ENCODE data around the gene LIN9. TPM values are rescaled to one million over a fixed set of nuclear protein-coding genes. Genes with fewer than 3 reads are reported as not detected.

Gene LIN9
- total and polyA plus RNA-seq, 2 donors (not counting 3 experiments of a cell fraction or from before 2014, with no cell fraction given): 2.5 to 7.6 TPM

GRCh38 chr1:226236826-226237225, 72.1 kb downstream of the LIN9 start:
- no peak for FAIRE-seq
- intact Hi-C loops (cut with micrococcal nuclease): no loop called here
- dilution Hi-C loops (cut with MboI; ENCODE audit: extremely low pct_ligation_motif_present, low sequenced_read_pairs): no loop called here

GRCh38 chr1:226233806-226234205, 75.2 kb downstream of the LIN9 start:
- no peaks in the 10 kb centered on the region for H3K27me3 ChIP-seq (ENCODE audit: control insufficient read depth in 2 of 2, insufficient read depth in 2 of 2, low read length in 2 of 2)
- H3K27ac ChIP-seq (ENCODE audit: insufficient read depth, low read depth, low read length): no peak overlapping the region
- ChIA-PET CTCF (interaction anchor here (1.7 kb wide), 1 partner anchor 37 kb away, joined by 4 read pairs; no protein-coding TSS in a partner anchor), POLR2A (no interaction called here)
- H3K9me1 ChIP-seq (replicated peaks; ENCODE audit: control insufficient read depth, extremely low read depth, insufficient read depth, low read length): no peaks in the 10 kb centered on the region
- BruUV-seq (replicated peaks): no TSS peak
- DNase-seq (ENCODE audit: low read depth, low spot score): no peak
- H3K36me3 ChIP-seq (ENCODE audit: control insufficient read depth in 2 of 2, extremely low read depth in 1 of 2, insufficient read depth in 2 of 2, low read length in 2 of 2): no peaks in the 10 kb centered on the region
- FAIRE-seq: no peak
- no peak overlapping the region for H3K4me3 ChIP-seq (replicated peaks in 1 of 3; ENCODE audit: insufficient read depth in 1 of 3, low read depth in 1 of 3, low read length in 3 of 3)
- H3K9ac ChIP-seq (replicated peaks; ENCODE audit: extremely low read depth, insufficient read depth, low read length): no peak overlapping the region
- no peak overlapping the region for H3K4me2 ChIP-seq (ENCODE audit: insufficient read depth, low read length)
- H3K4me1 ChIP-seq (ENCODE audit: control insufficient read depth, extremely low read depth, insufficient read depth, low read length): no peaks in the 10 kb centered on the region
- H3K9me3 ChIP-seq (replicated peaks; ENCODE audit: control insufficient read depth, insufficient read depth, low read length): no peaks in the 10 kb centered on the region
- intact Hi-C loops (cut with micrococcal nuclease) (no loop called here), dilution Hi-C loops (cut with MboI; ENCODE audit: extremely low pct_ligation_motif_present, low sequenced_read_pairs) (no loop called here)
- H2AFZ ChIP-seq (ENCODE audit: low read depth, low read length): no peak overlapping the region
- H3K79me2 ChIP-seq (ENCODE audit: control insufficient read depth, insufficient read depth, low read length): no peaks in the 10 kb centered on the region
- TF ChIP-seq POLR2AphosphoS5 (IDR thresholded peaks at IDR 0.05; ENCODE audit: insufficient read depth, low read depth, low read length): no peak
- no peak for TF ChIP-seq POLR2A (IDR thresholded peaks at IDR 0.05; ENCODE audit: low read depth, low read length)
- no peak for TF ChIP-seq FOS (IDR thresholded peaks at IDR 0.05; ENCODE audit: borderline replicate concordance, insufficient read depth, low read length)
- no peak for TF ChIP-seq CTCF (IDR thresholded peaks at IDR 0.05; ENCODE audit: extremely low read depth in 1 of 2, insufficient read depth in 1 of 2, low read depth in 1 of 2, low read length in 2 of 2)
- no peak for TF ChIP-seq GATA2 (IDR thresholded peaks at IDR 0.05; ENCODE audit: insufficient read depth, insufficient read length, low read depth, low read length)
- no peak for TF ChIP-seq JUN (IDR thresholded peaks at IDR 0.05; ENCODE audit: borderline replicate concordance, insufficient read depth, insufficient read length, low read depth)
- TF ChIP-seq MAX (IDR thresholded peaks at IDR 0.05; ENCODE audit: insufficient read depth, insufficient read length): no peak
- no peak for TF ChIP-seq MYC (IDR thresholded peaks at IDR 0.05; ENCODE audit: low read depth, low read length)
- TF ChIP-seq EZH2 (IDR thresholded peaks at IDR 0.05; ENCODE audit: borderline replicate concordance, low read depth, low read length, severe bottlenecking): no peak
- H4K20me1 ChIP-seq (replicated peaks; ENCODE audit: control insufficient read depth, extremely low read depth, insufficient read depth, low read length): no peaks in the 10 kb centered on the region

More at GRCh38 chr1:226236826-226237225, 72.1 kb downstream of the LIN9 start:
- no peak overlapping the region for H3K9ac ChIP-seq (replicated peaks; ENCODE audit: extremely low read depth, insufficient read depth, low read length)
- no peaks in the 10 kb centered on the region for H3K9me1 ChIP-seq (replicated peaks; ENCODE audit: control insufficient read depth, extremely low read depth, insufficient read depth, low read length)
- no peak overlapping the region for H3K4me2 ChIP-seq (ENCODE audit: insufficient read depth, low read length)
- H3K36me3 ChIP-seq (ENCODE audit: control insufficient read depth in 2 of 2, extremely low read depth in 1 of 2, insufficient read depth in 2 of 2, low read length in 2 of 2): no peaks in the 10 kb centered on the region
- no peaks in the 10 kb centered on the region for H3K9me3 ChIP-seq (replicated peaks; ENCODE audit: control insufficient read depth, insufficient read depth, low read length)
- H2AFZ ChIP-seq (ENCODE audit: low read depth, low read length): no peak overlapping the region
- H3K4me3 ChIP-seq (replicated peaks in 1 of 3; ENCODE audit: insufficient read depth in 1 of 3, low read depth in 1 of 3, low read length in 3 of 3): no peak overlapping the region
- CTCF ChIA-PET: no interaction called here
- no peaks in the 10 kb centered on the region for H3K27me3 ChIP-seq (ENCODE audit: control insufficient read depth in 2 of 2, insufficient read depth in 2 of 2, low read length in 2 of 2)
- no peaks in the 10 kb centered on the region for H3K79me2 ChIP-seq (ENCODE audit: control insufficient read depth, insufficient read depth, low read length)
- no peak for DNase-seq (ENCODE audit: low read depth, low spot score)
- TF ChIP-seq GATA2 (IDR thresholded peaks at IDR 0.05; ENCODE audit: insufficient read depth, insufficient read length, low read depth, low read length) (no peak), JUN (IDR thresholded peaks at IDR 0.05; ENCODE audit: borderline replicate concordance, insufficient read depth, insufficient read length, low read depth) (no peak)
- POLR2A ChIA-PET: no interaction called here
- H3K27ac ChIP-seq (ENCODE audit: insufficient read depth, low read depth, low read length): no peak overlapping the region
- BruUV-seq (replicated peaks): no TSS peak
- H4K20me1 ChIP-seq (replicated peaks; ENCODE audit: control insufficient read depth, extremely low read depth, insufficient read depth, low read length): no peaks in the 10 kb centered on the region
- no peaks in the 10 kb centered on the region for H3K4me1 ChIP-seq (ENCODE audit: control insufficient read depth, extremely low read depth, insufficient read depth, low read length)

All from endothelial cell of umbilical vein (primary cell).